Measurements from ENCODE around the gene TTC24.
A peak's percentile ranks its signal among the peaks of the same experiment; 100 is the strongest.

DNA sequence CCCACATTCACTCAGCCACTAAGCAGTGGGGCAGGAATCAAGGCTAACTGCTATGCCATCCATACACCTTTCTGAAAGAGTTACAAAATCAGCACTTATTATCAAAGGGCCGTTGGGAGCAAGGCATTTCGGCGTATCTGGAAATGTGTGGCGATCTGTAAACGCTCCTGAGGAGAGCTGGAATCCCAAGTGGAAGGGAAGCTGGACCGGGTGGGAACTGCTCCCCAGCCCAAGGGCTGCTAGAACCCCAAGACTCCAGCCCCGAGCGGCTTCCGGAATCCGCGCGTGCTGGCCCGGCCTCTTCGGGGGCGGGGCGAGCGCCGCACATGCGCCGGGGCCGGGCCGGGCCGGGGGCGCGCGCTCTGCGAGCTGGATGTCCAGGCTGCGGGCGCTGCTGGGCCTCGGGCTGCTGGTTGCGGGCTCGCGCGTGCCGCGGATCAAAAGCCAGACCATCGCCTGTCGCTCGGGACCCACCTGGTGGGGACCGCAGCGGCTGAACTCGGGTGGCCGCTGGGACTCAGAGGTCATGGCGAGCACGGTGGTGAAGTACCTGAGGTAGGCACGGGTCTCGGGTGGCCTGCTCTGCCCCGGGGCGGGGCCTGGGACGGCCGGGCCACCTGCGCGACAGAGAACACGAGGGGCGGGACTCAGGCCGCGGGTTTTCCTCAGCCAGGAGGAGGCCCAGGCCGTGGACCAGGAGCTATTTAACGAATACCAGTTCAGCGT is 12.1 kb downstream of the TTC24 start, which contains the start of gene NAXE:
- TF ChIP-seq, protein P1, sequence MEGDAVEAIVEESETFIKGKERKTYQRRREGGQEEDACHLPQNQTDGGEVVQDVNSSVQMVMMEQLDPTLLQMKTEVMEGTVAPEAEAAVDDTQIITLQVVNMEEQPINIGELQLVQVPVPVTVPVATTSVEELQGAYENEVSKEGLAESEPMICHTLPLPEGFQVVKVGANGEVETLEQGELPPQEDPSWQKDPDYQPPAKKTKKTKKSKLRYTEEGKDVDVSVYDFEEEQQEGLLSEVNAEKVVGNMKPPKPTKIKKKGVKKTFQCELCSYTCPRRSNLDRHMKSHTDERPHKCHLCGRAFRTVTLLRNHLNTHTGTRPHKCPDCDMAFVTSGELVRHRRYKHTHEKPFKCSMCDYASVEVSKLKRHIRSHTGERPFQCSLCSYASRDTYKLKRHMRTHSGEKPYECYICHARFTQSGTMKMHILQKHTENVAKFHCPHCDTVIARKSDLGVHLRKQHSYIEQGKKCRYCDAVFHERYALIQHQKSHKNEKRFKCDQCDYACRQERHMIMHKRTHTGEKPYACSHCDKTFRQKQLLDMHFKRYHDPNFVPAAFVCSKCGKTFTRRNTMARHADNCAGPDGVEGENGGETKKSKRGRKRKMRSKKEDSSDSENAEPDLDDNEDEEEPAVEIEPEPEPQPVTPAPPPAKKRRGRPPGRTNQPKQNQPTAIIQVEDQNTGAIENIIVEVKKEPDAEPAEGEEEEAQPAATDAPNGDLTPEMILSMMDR (IDR thresholded peaks at IDR 0.05; ENCODE audit: poor library complexity, severe bottlenecking), result peak; percentile 6
- TF ChIP-seq POLR2AphosphoS5 (IDR thresholded peaks at IDR 0.05) (peak; percentile 53), MXI1 (conservative IDR thresholded peaks at IDR 0.05; ENCODE audit: poor library complexity, severe bottlenecking) (peak; percentile 86), TAF1 (IDR thresholded peaks at IDR 0.05; ENCODE audit: low read depth) (peak; percentile 72), RAD21 (conservative IDR thresholded peaks at IDR 0.05) (no peak), EZH2 (IDR thresholded peaks at IDR 0.05; ENCODE audit: borderline replicate concordance, insufficient read depth, low read length, poor library complexity, severe bottlenecking) (no peak), SMC3 (conservative IDR thresholded peaks at IDR 0.05; ENCODE audit: poor library complexity) (peak; percentile 42), EP300 (conservative IDR thresholded peaks at IDR 0.05; ENCODE audit: poor library complexity, severe bottlenecking) (no peak)
- TF ChIP-seq, protein P2, sequence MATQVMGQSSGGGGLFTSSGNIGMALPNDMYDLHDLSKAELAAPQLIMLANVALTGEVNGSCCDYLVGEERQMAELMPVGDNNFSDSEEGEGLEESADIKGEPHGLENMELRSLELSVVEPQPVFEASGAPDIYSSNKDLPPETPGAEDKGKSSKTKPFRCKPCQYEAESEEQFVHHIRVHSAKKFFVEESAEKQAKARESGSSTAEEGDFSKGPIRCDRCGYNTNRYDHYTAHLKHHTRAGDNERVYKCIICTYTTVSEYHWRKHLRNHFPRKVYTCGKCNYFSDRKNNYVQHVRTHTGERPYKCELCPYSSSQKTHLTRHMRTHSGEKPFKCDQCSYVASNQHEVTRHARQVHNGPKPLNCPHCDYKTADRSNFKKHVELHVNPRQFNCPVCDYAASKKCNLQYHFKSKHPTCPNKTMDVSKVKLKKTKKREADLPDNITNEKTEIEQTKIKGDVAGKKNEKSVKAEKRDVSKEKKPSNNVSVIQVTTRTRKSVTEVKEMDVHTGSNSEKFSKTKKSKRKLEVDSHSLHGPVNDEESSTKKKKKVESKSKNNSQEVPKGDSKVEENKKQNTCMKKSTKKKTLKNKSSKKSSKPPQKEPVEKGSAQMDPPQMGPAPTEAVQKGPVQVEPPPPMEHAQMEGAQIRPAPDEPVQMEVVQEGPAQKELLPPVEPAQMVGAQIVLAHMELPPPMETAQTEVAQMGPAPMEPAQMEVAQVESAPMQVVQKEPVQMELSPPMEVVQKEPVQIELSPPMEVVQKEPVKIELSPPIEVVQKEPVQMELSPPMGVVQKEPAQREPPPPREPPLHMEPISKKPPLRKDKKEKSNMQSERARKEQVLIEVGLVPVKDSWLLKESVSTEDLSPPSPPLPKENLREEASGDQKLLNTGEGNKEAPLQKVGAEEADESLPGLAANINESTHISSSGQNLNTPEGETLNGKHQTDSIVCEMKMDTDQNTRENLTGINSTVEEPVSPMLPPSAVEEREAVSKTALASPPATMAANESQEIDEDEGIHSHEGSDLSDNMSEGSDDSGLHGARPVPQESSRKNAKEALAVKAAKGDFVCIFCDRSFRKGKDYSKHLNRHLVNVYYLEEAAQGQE (IDR thresholded peaks at IDR 0.05; ENCODE audit: borderline replicate concordance), result no peak

All from neural cell (in vitro differentiated cells).